Measurements from ENCODE around the gene GPR150.

GPR150 gene

GRCh38 chr5:95620030-95620869, at the start of gene GPR150:
GPR150 (plus strand) TSS chr5:95620087; CDS start chr5:95620276, 189 bp downstream.
- peak; percentile 69 for DNase-seq

GRCh38 chr5:95572016-95572415, 47.9 kb upstream of the GPR150 start:
- DNase-seq = no peak

- DNase-seq = no peak
Observed at GRCh38 chr5:95581576-95581975, 38.3 kb upstream of the GPR150 start.

GRCh38 chr5:95583992-95584391, 35.9 kb upstream of the GPR150 start:
- DNase-seq = no peak

- DNase-seq = no peak
Observed at GRCh38 chr5:95590880-95591279, 29.0 kb upstream of the GPR150 start.

GRCh38 chr5:95591490-95591901, 28.4 kb upstream of the GPR150 start:
- DNase-seq = no peak

GRCh38 chr5:95595289-95595931, 24.5 kb upstream of the GPR150 start:
- DNase-seq = no peak

- DNase-seq = no peak
Observed at GRCh38 chr5:95599252-95599651, 20.6 kb upstream of the GPR150 start.

GRCh38 chr5:95600557-95600956, 19.3 kb upstream of the GPR150 start:
- DNase-seq = no peak

- no peak for DNase-seq
Observed at GRCh38 chr5:95605786-95606185, 14.1 kb upstream of the GPR150 start.

- DNase-seq = no peak
Observed at GRCh38 chr5:95606419-95606818, 13.5 kb upstream of the GPR150 start.

GRCh38 chr5:95609711-95610110, 10.2 kb upstream of the GPR150 start:
- no peak for DNase-seq

GRCh38 chr5:95610546-95610945, 9.3 kb upstream of the GPR150 start:
- no peak for DNase-seq

GRCh38 chr5:95611396-95611795, 8.5 kb upstream of the GPR150 start:
- DNase-seq = no peak

- no peak for DNase-seq
Observed at GRCh38 chr5:95613514-95613913, 6.4 kb upstream of the GPR150 start.

- no peak for DNase-seq
Observed at GRCh38 chr5:95615164-95615467, 4.8 kb upstream of the GPR150 start.

GRCh38 chr5:95617057-95617456, 2.8 kb upstream of the GPR150 start:
- no peak for DNase-seq

GRCh38 chr5:95619096-95619495, 791 bp upstream of the GPR150 start:
- DNase-seq = no peak

- no peak for DNase-seq
Observed at GRCh38 chr5:95619514-95620029, 315 bp upstream of the GPR150 start.

- DNase-seq = peak; percentile 69
Observed at GRCh38 chr5:95620870-95621838, 1.3 kb downstream of the GPR150 start.

- no peak for DNase-seq
Observed at GRCh38 chr5:95621839-95622629, 2.1 kb downstream of the GPR150 start.

GRCh38 chr5:95623706-95624105, 3.8 kb downstream of the GPR150 start:
- DNase-seq = no peak
